Psoas muscle (tissue), 8 donors: ENCODE data around the gene SMARCA1. TPM values are rescaled to one million over a fixed set of nuclear protein-coding genes. Genes with fewer than 3 reads are reported as not detected.

Experiments used
- ATAC-seq, 4 donors: fragments of 200-7000 bp; cut with Tn5 transposase; one replicate each; pipeline ENCODE4 v1.9.1; 2020; ENCODE audit warnings: moderate library complexity in 3 of 4, mild to moderate bottlenecking in 2 of 4
- DNase-seq, 2 donors: peaks; one replicate each; pipeline ENCODE4 v3.0.0-alpha.2; 2020
- H3K27ac ChIP-seq: fragments of 200-600 bp; one replicate; pipeline ENCODE4 v1.8.0; 2022
- H3K27me3 ChIP-seq, 3 donors: fragments of 200-600 bp in 1 of 3; one replicate each; pipeline versions ENCODE4 v1.6.1 to v1.8.0; 2013 to 2022; ENCODE audit warnings: low read length in 2 of 3, mild to moderate bottlenecking in 2 of 3, moderate library complexity in 1 of 3; ENCODE audit not compliant: insufficient read depth in 3 of 3
- H3K36me3 ChIP-seq, 2 donors: fragments of 200-600 bp in 1 of 2; one replicate each; pipeline versions ENCODE4 v1.6.1 to v1.8.0; 2013 to 2022; ENCODE audit warnings: low read depth in 1 of 2, mild to moderate bottlenecking in 1 of 2, moderate library complexity in 1 of 2; ENCODE audit not compliant: insufficient read depth in 1 of 2
- H3K4me1 ChIP-seq: fragments of 200-600 bp; one replicate; pipeline ENCODE4 v1.8.0; 2022
- H3K4me3 ChIP-seq: fragments of 200-600 bp; one replicate; pipeline ENCODE4 v1.8.0; 2022; ENCODE audit warnings: mild to moderate bottlenecking
- H3K9me3 ChIP-seq: fragments of 200-600 bp; one replicate; pipeline ENCODE4 v1.8.0; 2022
- CTCF ChIP-seq: fragments of 200-600 bp; IDR thresholded peaks from one replicate; pipeline ENCODE4 v1.8.0; 2022; ENCODE audit warnings: antibody characterized with exemption
- WGBS, 3 donors: extraction: QIAGEN DNeasy Blood & Tissue Kit; methylation state at CpG; one replicate each; pipeline versions ENCODE4 v1.1.6 to v1.1.7; 2013; 5-methylcytosine and 5-hydroxymethylcytosine counted together
- intact Hi-C, 2 donors: fragments of 100-400 bp; cut with DNase I; formaldehyde crosslinking; loops; one replicate each; pipeline versions ENCODE4 v1.11.0 to v1.14.2; 2022
- polyA plus RNA-seq, 3 donors: library from polyadenylated mRNA; stranded (reverse); fragments of 200-250 nt; gene quantifications; one replicate each; pipeline ENCODE4 v1.2.3, GENCODE V29; 2013
- total RNA-seq, 4 donors: library from RNA; stranded (reverse); fragmentation: NEBNext Ultra II Directional in 2 of 4; extraction: Animal tissue kit (Norgen Biotek cat#: 25700) in 2 of 4; gene quantifications; one replicate each; pipeline versions ENCODE4 v1.2.1 to v1.2.4, GENCODE V29; 2021 to 2023
- donor health status: healthy with polysubstance abuse.
- donor health status: DM: no; HTN: no; CAD: no; lungs with moderate emphysema.
- donor health status: Bipolar disorder and iron deficiency.
- donor health status: healthy.
- donor health status: DM: yes; HTN: yes; CAD: no.
- donor health status: DM: no; HTN: no; CAD: no.
- donor health status: DM: no; HTN: no; CAD: no.
- donor health status: DM: yes; HTN: yes; CAD: no.

Gene SMARCA1
- total and polyA plus RNA-seq, 7 donors, result 8.5 to 29.3 (median 14.2) TPM

- no peak for TF ChIP-seq CTCF
- no peak for ATAC-seq
- no peak overlapping the region for H3K4me3 ChIP-seq
- H3K27ac ChIP-seq, result no peak overlapping the region
- WGBS, 3 donors, result 73 to 98% (median 90%) methylated on average over 4 of the region's 4 CpGs
- no peak for DNase-seq
- H3K27me3 ChIP-seq, result no peaks in the 10 kb centered on the region
- no peaks in the 10 kb centered on the region for H3K4me1 ChIP-seq
- no peaks in the 10 kb centered on the region for H3K36me3 ChIP-seq
- intact Hi-C loops, result no loop called here
- no peaks in the 10 kb centered on the region for H3K9me3 ChIP-seq
Measured at GRCh38 chrX:129534816-129535578, 11.7 kb upstream of the SMARCA1 start.

GRCh38 chrX:129531132-129531531 is 7.8 kb upstream of the SMARCA1 start:
- DNase-seq (no peak), ATAC-seq (no peak)
- intact Hi-C loops, result no loop called here
- no peaks in the 10 kb centered on the region for H3K9me3 ChIP-seq
- TF ChIP-seq CTCF, result no peak
- no peaks in the 10 kb centered on the region for H3K36me3 ChIP-seq
- no peak overlapping the region for H3K4me3 ChIP-seq
- no peaks in the 10 kb centered on the region for H3K4me1 ChIP-seq
- H3K27ac ChIP-seq, result no peak overlapping the region
- 63 to 67% (median 64%) methylated on average over 1 of the region's 1 CpG for WGBS, 3 donors
- no peaks in the 10 kb centered on the region for H3K27me3 ChIP-seq

- no peaks in the 10 kb centered on the region for H3K9me3 ChIP-seq
- H3K27me3 ChIP-seq, result no peaks in the 10 kb centered on the region
- intact Hi-C loops, result no loop called here
- DNase-seq (no peak), ATAC-seq (no peak)
- no peaks in the 10 kb centered on the region for H3K36me3 ChIP-seq
- no peak for TF ChIP-seq CTCF
- no peak overlapping the region for H3K27ac ChIP-seq
- 71 to 93% (median 92%) methylated on average over 5 of the region's 5 CpGs for WGBS, 3 donors
- no peaks in the 10 kb centered on the region for H3K4me1 ChIP-seq
- no peak overlapping the region for H3K4me3 ChIP-seq
Measured at GRCh38 chrX:129530410-129530809, 7.1 kb upstream of the SMARCA1 start.

GRCh38 chrX:129529685-129530281 is 6.5 kb upstream of the SMARCA1 start:
- ATAC-seq (no peak), DNase-seq (no peak)
- Histone ChIP-seq H3K27me3 (no peaks in the 10 kb centered on the region), H3K4me1 (no peaks in the 10 kb centered on the region), H3K4me3 (no peak overlapping the region), H3K36me3 (no peaks in the 10 kb centered on the region), H3K9me3 (no peaks in the 10 kb centered on the region), H3K27ac (no peak overlapping the region)
- TF ChIP-seq CTCF, result no peak
- intact Hi-C loops, result no loop called here
- WGBS, 3 donors, result 50 to 56% (median 53%) methylated on average over 4 of the region's 4 CpGs
